ENCODE measurements around the gene FLRT1. TPM values are rescaled to one million over a fixed set of nuclear protein-coding genes. Genes with fewer than 3 reads are reported as not detected.

FLRT1 gene
- total RNA-seq, 2 donors from 2014 or later: 1.3 to 1.6 TPM

- DNase-seq (no peak), ATAC-seq (peak; percentile 7 to 23)
- intact Hi-C loops (cut with DNase I): no loop called here
Observed at GRCh38 chr11:64019106-64020037, 16.4 kb upstream of the FLRT1 start.

DNA sequence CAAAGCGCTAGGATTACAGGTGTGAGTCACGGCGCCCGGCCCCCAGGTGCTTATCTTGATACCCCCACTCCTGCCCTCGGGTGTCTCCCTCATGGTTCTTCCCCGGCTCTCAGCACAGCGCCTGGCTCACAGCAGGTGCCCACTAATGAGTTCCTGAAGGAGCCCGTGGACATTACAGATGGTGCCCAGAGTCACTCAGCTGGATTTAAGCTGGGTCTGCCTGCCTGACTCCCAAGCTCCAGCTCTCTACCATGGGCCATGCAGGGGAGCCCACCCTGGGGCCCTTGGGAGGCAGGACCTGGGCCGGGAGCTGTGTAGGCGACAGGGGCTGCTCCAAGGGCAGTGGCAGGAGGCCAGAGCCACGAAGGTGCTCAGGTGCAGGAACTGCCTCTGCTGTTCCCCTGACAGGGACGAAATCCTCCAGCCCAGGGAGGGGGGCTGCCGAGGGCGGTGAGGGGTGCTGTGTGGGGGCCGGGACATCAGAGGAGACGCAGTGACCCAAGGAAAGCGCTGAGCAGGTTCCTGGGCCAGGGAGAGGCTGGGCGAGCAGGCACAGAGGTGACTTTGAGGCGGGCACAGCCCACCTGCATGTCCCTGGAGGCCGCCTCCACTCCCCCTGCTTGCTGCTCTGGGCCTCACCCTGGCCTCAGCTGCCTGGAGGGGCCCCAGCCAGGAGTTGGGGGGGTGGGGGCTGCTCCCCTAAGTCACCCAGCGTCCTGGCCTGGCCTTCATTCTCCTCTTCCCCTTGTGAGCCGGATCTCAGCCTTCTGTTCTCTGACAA lies 14.6 kb upstream of the FLRT1 start:
- DNase-seq: no peak
- no peak for ATAC-seq
- intact Hi-C loops (cut with DNase I): no loop called here

DNA sequence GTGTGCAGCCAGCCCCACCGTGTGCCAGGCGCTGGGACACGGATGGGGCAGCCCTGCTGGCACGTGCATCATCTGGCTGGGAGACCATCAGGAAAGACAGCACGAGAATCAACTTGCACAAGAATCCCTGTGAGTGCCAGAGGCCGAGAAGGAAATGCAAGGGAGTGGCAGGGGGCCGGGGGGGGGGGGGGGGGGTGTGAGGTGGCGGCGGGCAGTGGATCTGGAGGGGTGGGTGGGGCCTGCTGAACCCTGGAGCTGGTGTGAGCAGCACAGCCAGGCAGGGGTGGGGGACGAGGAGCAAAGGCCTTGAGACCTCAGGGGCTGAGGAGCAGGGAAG lies 14.0 kb upstream of the FLRT1 start:
- no peak for DNase-seq
- peak; percentile 21 to 45 for ATAC-seq

GRCh38 chr11:64022125-64022784 lies 13.5 kb upstream of the FLRT1 start:
- ATAC-seq: no peak
- intact Hi-C loops (cut with DNase I): no loop called here
- DNase-seq: no peak

More for the DNA sequence above, 14.0 kb upstream of the FLRT1 start:
- intact Hi-C loops (cut with DNase I): no loop called here

DNA sequence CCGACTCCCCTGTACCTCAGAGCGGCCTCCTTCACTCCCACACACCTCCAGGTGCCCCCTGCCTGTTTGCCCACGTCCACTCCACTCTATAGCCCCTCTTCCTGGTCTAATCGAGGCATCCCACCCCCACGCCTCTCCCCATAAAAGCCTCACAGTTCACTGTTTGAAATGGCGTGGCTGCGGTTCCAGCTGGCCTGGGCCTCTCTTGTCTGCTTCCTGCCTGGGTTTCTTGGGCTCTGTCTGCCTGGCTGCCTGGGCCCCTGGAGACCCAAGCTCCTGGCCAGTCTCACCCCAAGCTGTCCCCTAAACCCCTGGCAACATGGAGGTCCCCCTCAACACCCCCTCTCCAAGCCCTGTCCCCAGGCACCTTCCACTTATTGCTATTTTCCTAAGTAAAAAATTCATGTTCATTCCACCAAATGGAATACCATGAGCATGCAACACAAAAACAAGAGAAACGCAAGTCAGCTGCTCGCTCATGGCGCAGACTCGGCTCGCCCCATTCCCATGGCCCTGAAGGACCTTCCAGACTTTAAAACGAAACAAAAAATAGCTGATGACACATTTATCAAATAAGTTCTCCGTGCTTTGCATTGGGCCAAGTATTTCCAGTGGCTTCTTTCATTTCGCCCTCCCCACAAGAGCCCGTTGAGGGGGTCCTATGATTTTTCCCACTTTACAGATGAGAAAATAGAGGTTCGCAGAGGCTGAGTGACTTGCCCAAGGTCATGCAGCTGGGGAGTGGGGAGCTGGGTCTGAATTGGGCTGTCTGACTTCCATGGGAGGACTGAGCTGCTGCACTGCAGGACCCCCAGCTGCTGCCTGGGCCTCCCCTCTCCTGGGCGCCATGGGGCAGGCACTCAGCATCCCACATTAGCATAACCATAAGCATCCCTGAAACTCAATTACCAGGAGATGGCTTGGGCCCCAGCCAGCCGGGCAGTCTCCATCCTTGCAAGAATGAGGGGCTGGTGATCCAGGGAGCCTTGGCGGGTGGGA lies 11.7 kb upstream of the FLRT1 start:
- DNase-seq (no peak), ATAC-seq (peak; percentile 12 to 31)
- intact Hi-C loops (cut with DNase I): no loop called here

DNA sequence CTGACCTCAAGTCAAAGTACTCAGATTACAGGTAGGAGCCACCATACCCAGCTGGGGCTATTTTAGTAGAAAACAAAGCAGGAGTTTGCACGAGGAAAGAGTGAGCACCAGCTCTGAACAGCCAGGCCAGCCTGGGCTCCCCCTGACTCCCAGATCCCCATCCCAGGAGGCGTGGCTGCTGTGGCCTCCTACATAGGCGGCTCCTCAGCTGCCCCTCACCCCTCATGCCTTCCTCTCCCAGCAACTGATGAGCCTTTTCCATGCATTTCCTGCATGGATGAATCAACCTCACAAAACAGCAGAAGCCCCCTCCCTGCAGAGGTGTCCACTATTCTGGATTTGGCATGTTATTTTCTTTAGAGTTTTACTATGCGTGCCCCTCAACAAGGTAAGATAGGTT lies 10.5 kb upstream of the FLRT1 start:
- DNase-seq (no peak), ATAC-seq (no peak)
- intact Hi-C loops (cut with DNase I): no loop called here

GRCh38 chr11:64026575-64027205 lies 9.0 kb upstream of the FLRT1 start:
- DNase-seq (no peak), ATAC-seq (no peak)
- intact Hi-C loops (cut with DNase I): no loop called here

DNA sequence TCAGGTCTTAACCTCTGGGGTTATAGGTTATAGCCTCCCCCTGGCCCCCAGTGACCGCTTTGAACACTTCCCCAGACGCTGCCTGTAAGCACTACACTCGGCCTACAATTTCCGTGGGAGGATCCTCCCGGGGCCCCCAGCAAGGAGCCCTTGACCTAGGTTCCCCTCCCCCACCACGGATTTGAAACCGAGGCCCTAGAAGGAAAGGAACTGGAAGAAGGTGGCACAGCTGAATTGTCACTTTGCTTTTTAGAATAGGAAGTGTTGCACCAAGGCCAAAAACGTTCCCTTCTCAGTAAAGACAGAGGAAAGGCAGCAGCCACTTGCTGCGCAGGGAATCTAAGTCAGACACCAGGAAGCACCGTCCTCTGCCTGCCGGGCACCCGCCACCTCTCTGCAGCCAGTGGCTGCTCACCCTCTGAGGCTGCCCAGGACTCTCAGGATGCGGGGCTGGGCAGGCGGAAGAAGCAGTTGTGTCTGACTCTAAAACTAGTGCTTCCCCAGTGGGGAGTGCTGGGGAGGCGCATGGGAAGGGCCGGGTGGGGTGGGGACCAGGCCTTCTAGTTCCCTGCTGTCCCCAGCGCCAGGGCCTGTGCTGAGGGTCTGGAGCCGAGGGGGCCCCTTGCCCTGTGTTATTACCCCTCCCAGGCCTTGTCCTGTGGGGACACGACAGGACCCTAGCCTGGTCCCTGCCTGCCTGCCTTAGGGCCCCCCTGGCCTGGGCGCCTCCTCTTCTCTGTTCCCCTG lies 7.9 kb upstream of the FLRT1 start:
- intact Hi-C loops (cut with DNase I): no loop called here
- no peak for ATAC-seq

GRCh38 chr11:64028398-64029115 lies 7.2 kb upstream of the FLRT1 start:
- ATAC-seq (peak in 1 of 2 donors; percentile 5), DNase-seq (no peak)
- intact Hi-C loops (cut with DNase I): no loop called here

More for the DNA sequence above, 7.9 kb upstream of the FLRT1 start:
- DNase-seq: no peak

GRCh38 chr11:64029773-64030172 lies 6.0 kb upstream of the FLRT1 start:
- DNase-seq: no peak
- no peak for ATAC-seq
- intact Hi-C loops (cut with DNase I): no loop called here

- DNase-seq (no peak), ATAC-seq (no peak)
- intact Hi-C loops (cut with DNase I): no loop called here
Observed at GRCh38 chr11:64031001-64031400, 4.7 kb upstream of the FLRT1 start.

DNA sequence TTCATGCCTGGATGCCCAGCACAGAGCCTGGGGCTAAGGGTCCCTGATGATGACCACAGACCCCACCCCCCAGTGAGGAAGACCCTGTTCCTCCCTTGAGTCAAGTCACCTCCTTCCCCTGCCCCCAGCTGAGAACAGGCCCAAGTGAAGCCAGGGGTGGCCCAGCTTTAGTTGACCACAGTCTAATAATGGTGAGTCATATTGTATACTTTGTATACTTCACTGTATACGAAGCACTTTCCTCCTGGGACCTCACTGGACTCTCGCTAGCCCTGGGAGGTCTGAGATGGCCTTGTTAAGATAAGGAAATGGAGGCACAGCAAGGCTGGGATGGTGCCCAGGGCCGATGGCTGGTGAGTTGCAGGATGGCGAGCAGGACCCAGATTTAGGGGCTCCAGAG lies 3.7 kb upstream of the FLRT1 start:
- DNase-seq: no peak
- intact Hi-C loops (cut with DNase I): no loop called here
- no peak for ATAC-seq

GRCh38 chr11:64034411-64034811 lies 1.3 kb upstream of the FLRT1 start:
- ATAC-seq: no peak
- intact Hi-C loops (cut with DNase I): no loop called here
- no peak for DNase-seq

DNA sequence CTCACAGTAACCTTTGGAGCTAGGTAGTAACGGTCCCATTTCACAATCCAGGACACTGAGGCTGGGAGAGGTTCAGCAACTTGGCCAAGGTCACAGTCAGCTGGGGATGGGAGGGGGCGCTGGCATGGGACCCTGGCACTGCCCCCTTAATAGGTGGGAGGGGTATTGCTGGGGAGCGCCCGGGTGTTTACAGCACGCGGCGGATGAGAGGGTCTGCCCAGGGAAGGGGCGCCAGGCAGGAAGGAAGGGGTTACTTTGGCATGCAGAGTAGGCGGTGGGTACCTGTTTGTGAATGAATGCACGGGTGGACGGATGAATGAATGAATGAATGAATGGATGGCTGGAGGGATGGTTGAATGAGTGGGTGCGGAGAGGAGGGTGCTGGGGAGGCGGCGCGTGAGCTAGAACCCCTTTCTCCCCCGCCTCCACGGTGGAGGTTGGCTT lies 628 bp upstream of the FLRT1 start:
- no peak for ATAC-seq
- intact Hi-C loops (cut with DNase I): loop anchor here in 1 of 2 donors (5.0 kb wide), 1 partner anchor 112 kb away; no protein-coding TSS in a partner anchor
- DNase-seq: no peak

GRCh38 chr11:64036087-64037026 lies 626 bp downstream of the FLRT1 start:
- ATAC-seq: peak; percentile 72 to 82
- intact Hi-C loops (cut with DNase I): loop anchor here in 1 of 2 donors (5.0 kb wide), 1 partner anchor 111 kb away; no protein-coding TSS in a partner anchor
- peak; percentile 65 for DNase-seq

All from left cardiac atrium (tissue), 4 donors.